ENCODE data around the gene SEC24A.

Gene SEC24A

DNA sequence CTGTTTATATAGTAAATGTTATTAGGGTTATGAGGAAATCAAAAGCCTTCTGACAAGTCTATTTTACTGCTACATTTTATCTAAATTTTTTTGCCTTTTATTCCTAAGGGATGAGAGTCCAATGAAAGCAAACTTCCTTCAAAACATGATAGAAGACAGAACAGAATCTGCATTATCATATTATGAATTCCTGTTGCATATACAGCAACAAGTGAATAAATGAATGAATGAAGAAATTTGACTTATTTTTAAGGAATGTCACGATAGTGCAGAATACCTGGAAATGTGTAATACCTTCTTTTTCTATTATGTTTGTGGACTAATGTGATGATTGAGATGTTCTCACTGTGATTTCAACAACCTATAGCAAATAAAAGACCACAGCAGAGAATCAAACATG, 76.3 kb downstream of the SEC24A start:
- Histone ChIP-seq H3K9me2 (ENCODE audit: low read depth, low read length) (no peaks in the 10 kb centered on the region), H3K4me2 (ENCODE audit: low read length) (no peak overlapping the region), H3K4me1 (ENCODE audit: insufficient read depth, low read length, severe bottlenecking) (no peaks in the 10 kb centered on the region), H3K36me3 (ENCODE audit: insufficient read depth, low read length) (peaks cover 40% of the 10 kb centered on the region), H3K9me3 (ENCODE audit: low read length) (no peaks in the 10 kb centered on the region), H3K79me2 (ENCODE audit: insufficient read depth, low read length) (no peaks in the 10 kb centered on the region), H2AFZ (ENCODE audit: low read length) (no peak overlapping the region), H3K27me3 (ENCODE audit: insufficient read depth, low read length) (no peaks in the 10 kb centered on the region), H3K9ac (ENCODE audit: low read length) (no peak overlapping the region), H3K4me3 (ENCODE audit: low read depth, low read length, poor library complexity, severe bottlenecking) (no peak overlapping the region), H3F3A (ENCODE audit: insufficient read depth, low read length) (peaks cover 5% of the 10 kb centered on the region; the same call in 1 of the 2 replicates), H3K27ac (ENCODE audit: low read depth, low read length, poor library complexity, severe bottlenecking) (no peak overlapping the region), H4K20me1 (ENCODE audit: insufficient read depth, low read length) (no peaks in the 10 kb centered on the region)
- no peak for TF ChIP-seq EZH2 (IDR thresholded peaks at IDR 0.05; ENCODE audit: borderline replicate concordance, low read length)
- TF ChIP-seq, protein P1, sequence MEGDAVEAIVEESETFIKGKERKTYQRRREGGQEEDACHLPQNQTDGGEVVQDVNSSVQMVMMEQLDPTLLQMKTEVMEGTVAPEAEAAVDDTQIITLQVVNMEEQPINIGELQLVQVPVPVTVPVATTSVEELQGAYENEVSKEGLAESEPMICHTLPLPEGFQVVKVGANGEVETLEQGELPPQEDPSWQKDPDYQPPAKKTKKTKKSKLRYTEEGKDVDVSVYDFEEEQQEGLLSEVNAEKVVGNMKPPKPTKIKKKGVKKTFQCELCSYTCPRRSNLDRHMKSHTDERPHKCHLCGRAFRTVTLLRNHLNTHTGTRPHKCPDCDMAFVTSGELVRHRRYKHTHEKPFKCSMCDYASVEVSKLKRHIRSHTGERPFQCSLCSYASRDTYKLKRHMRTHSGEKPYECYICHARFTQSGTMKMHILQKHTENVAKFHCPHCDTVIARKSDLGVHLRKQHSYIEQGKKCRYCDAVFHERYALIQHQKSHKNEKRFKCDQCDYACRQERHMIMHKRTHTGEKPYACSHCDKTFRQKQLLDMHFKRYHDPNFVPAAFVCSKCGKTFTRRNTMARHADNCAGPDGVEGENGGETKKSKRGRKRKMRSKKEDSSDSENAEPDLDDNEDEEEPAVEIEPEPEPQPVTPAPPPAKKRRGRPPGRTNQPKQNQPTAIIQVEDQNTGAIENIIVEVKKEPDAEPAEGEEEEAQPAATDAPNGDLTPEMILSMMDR (IDR thresholded peaks at IDR 0.05; ENCODE audit: low read length) = no peak

DNA sequence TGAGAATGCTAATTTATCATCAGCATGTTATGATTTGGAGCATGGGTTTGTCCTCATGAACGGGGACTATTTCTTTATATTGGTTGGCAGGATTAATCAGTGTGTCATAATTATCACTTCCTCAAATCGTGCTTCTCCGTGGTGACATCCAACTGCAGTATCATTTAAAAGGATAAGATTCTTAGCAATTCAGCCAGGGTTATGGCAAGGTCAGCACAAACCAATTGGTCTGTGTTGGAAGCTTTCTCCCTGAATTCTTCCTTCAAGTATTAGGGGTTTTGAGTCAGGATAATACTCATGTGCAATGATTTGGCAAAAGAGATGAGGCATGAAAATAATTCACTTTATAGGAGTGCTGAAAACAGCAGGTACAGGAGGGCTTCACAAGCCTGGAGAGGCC, 84.2 kb downstream of the SEC24A start:
- H3F3A ChIP-seq (ENCODE audit: insufficient read depth, low read length) = peaks cover 11% of the 10 kb centered on the region
- H3K4me3 ChIP-seq (ENCODE audit: low read depth, low read length, poor library complexity, severe bottlenecking) = no peak overlapping the region
- H3K9me2 ChIP-seq (ENCODE audit: low read depth, low read length) = no peaks in the 10 kb centered on the region
- no peak overlapping the region for H3K27ac ChIP-seq (ENCODE audit: low read depth, low read length, poor library complexity, severe bottlenecking)
- no peak overlapping the region for H2AFZ ChIP-seq (ENCODE audit: low read length)
- H3K4me2 ChIP-seq (ENCODE audit: low read length) = no peak overlapping the region
- no peaks in the 10 kb centered on the region for H3K9me3 ChIP-seq (ENCODE audit: low read length)
- no peaks in the 10 kb centered on the region for H3K27me3 ChIP-seq (ENCODE audit: insufficient read depth, low read length)
- TF ChIP-seq, protein P1 (IDR thresholded peaks at IDR 0.05; ENCODE audit: low read length) = no peak
- no peak for TF ChIP-seq EZH2 (IDR thresholded peaks at IDR 0.05; ENCODE audit: borderline replicate concordance, low read length)
- H4K20me1 ChIP-seq (ENCODE audit: insufficient read depth, low read length) = no peaks in the 10 kb centered on the region
- H3K79me2 ChIP-seq (ENCODE audit: insufficient read depth, low read length) = no peaks in the 10 kb centered on the region
- no peak overlapping the region for H3K9ac ChIP-seq (ENCODE audit: low read length)
- H3K4me1 ChIP-seq (ENCODE audit: insufficient read depth, low read length, severe bottlenecking) = peaks cover 26% of the 10 kb centered on the region
- H3K36me3 ChIP-seq (ENCODE audit: insufficient read depth, low read length) = no peaks in the 10 kb centered on the region

DNA sequence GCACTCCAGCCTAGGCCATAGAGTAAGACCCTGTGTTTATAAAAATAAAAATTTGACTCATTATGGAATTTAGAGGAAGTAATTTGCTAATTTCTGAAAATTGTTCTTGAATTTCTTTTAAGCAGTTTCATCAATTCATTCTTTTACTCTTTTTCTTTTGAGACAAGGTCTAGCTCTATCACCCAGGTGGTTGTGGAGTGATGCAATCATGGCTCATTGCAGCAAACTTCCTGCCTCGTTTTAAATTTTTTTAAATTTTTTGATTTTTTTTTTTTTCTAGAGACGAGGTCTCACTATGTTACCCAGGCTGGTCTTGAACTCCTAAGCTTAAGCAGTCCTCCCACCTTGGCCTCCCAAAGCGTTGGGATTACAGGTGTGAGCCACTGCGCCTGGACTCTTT, 86.7 kb downstream of the SEC24A start:
- no peak overlapping the region for H3K4me2 ChIP-seq (ENCODE audit: low read length)
- peaks cover 15% of the 10 kb centered on the region for H3K79me2 ChIP-seq (ENCODE audit: insufficient read depth, low read length)
- no peaks in the 10 kb centered on the region for H3K9me3 ChIP-seq (ENCODE audit: low read length)
- peaks cover 40% of the 10 kb centered on the region for H3K4me1 ChIP-seq (ENCODE audit: insufficient read depth, low read length, severe bottlenecking)
- no peak overlapping the region for H3K27ac ChIP-seq (ENCODE audit: low read depth, low read length, poor library complexity, severe bottlenecking)
- no peak overlapping the region for H3K9ac ChIP-seq (ENCODE audit: low read length)
- no peaks in the 10 kb centered on the region for H3K27me3 ChIP-seq (ENCODE audit: insufficient read depth, low read length)
- no peak overlapping the region for H3K4me3 ChIP-seq (ENCODE audit: low read depth, low read length, poor library complexity, severe bottlenecking)
- H3K36me3 ChIP-seq (ENCODE audit: insufficient read depth, low read length) = no peaks in the 10 kb centered on the region
- TF ChIP-seq, protein P1 (IDR thresholded peaks at IDR 0.05; ENCODE audit: low read length) = no peak
- no peak for TF ChIP-seq EZH2 (IDR thresholded peaks at IDR 0.05; ENCODE audit: borderline replicate concordance, low read length)
- no peaks in the 10 kb centered on the region for H3K9me2 ChIP-seq (ENCODE audit: low read depth, low read length)
- H4K20me1 ChIP-seq (ENCODE audit: insufficient read depth, low read length) = no peaks in the 10 kb centered on the region
- peaks cover 11% of the 10 kb centered on the region for H3F3A ChIP-seq (ENCODE audit: insufficient read depth, low read length)
- H2AFZ ChIP-seq (ENCODE audit: low read length) = no peak overlapping the region
